Brain microvascular endothelial cell (primary cell): ENCODE results near the gene DNAJB4.
A peak's percentile ranks its signal among the peaks of the same experiment; 100 is the strongest.

Source experiments
- DNase-seq: peaks from one replicate; pipeline ENCODE4 v3.0.0-alpha.2; 2020
- H3K27ac ChIP-seq: fragments of 250-450 bp; sonication (Bioruptor Pico); 2 replicates; pipeline ENCODE4 v1.5.1; 2020; ENCODE audit warnings: mild to moderate bottlenecking, moderate library complexity
- H3K27me3 ChIP-seq: fragments of 250-450 bp; sonication (Bioruptor Pico); replicated peaks from 2 replicates; pipeline ENCODE4 v1.5.1; 2020; ENCODE audit warnings: mild to moderate bottlenecking
- H3K36me3 ChIP-seq: fragments of 250-450 bp; sonication (Bioruptor Pico); replicated peaks from 2 replicates; pipeline ENCODE4 v1.5.1; 2020; ENCODE audit warnings: mild to moderate bottlenecking
- H3K4me3 ChIP-seq: 2 replicates; pipeline ENCODE4 v1.5.1; 2011; ENCODE audit warnings: low read depth, mild to moderate bottlenecking, control low read depth, low read length, moderate library complexity
- CTCF ChIP-seq: IDR thresholded peaks from 2 replicates; pipeline ENCODE4 v1.5.1; 2011; ENCODE audit warnings: low read depth, mild to moderate bottlenecking, moderate library complexity, low read length, control low read depth, inconsistent platforms; ENCODE audit errors: missing control alignments
- in situ Hi-C: cut with HindIII; loops from 2 replicates; pipeline ENCODE4 v1.10.0; 2017; ENCODE audit warnings: low sequenced_read_pairs, low pct_ligation_motif_present

The DNAJB4 gene

GRCh38 chr1:78004719-78005447, at the start of gene DNAJB4:
DNAJB4 (plus strand) TSS chr1:78004939; CDS start chr1:78005111, 172 bp downstream.
- H3K27ac ChIP-seq: peak within 1 kb of the TSS; percentile 92
- H3K36me3 ChIP-seq: no peaks in the 10 kb centered on the region
- peak within 1 kb of the TSS; percentile 69 for H3K4me3 ChIP-seq
- H3K27me3 ChIP-seq: no peaks in the 10 kb centered on the region
- DNase-seq: peak; percentile 97
- in situ Hi-C loops: no loop called here
- no peak for TF ChIP-seq CTCF

GRCh38 chr1:77955709-77956108, 49.0 kb upstream of the DNAJB4 start:
- in situ Hi-C loops: loop anchor here (25.0 kb wide), 1 partner anchor 157 kb away; no protein-coding TSS in a partner anchor
- no peak overlapping the region for H3K27ac ChIP-seq

GRCh38 chr1:77956464-77956863, 48.3 kb upstream of the DNAJB4 start:
- H3K27me3 ChIP-seq: no peaks in the 10 kb centered on the region
- in situ Hi-C loops: loop anchor here (25.0 kb wide), 1 partner anchor 156 kb away; no protein-coding TSS in a partner anchor
- no peak for TF ChIP-seq CTCF
- H3K36me3 ChIP-seq: peaks cover 78% of the 10 kb centered on the region
- no peak overlapping the region for H3K27ac ChIP-seq
- no peak overlapping the region for H3K4me3 ChIP-seq
- no peak for DNase-seq

More at GRCh38 chr1:77955709-77956108, 49.0 kb upstream of the DNAJB4 start:
- no peak for TF ChIP-seq CTCF
- H3K36me3 ChIP-seq: peaks cover 73% of the 10 kb centered on the region
- H3K4me3 ChIP-seq: no peak overlapping the region
- no peaks in the 10 kb centered on the region for H3K27me3 ChIP-seq
- DNase-seq: no peak

- in situ Hi-C loops: loop anchor here (25.0 kb wide), 1 partner anchor 154 kb away; no protein-coding TSS in a partner anchor
- Histone ChIP-seq H3K27me3 (no peaks in the 10 kb centered on the region), H3K36me3 (peaks cover 84% of the 10 kb centered on the region), H3K27ac (no peak overlapping the region), H3K4me3 (no peak overlapping the region)
- DNase-seq: no peak
- no peak for TF ChIP-seq CTCF
Measured at GRCh38 chr1:77958391-77958790, 46.3 kb upstream of the DNAJB4 start.

- Histone ChIP-seq H3K36me3 (peaks cover 87% of the 10 kb centered on the region), H3K4me3 (no peak overlapping the region), H3K27ac (no peak overlapping the region), H3K27me3 (no peaks in the 10 kb centered on the region)
- no peak for TF ChIP-seq CTCF
- DNase-seq: no peak
- in situ Hi-C loops: loop anchor here (25.0 kb wide), 1 partner anchor 153 kb away; no protein-coding TSS in a partner anchor
Measured at GRCh38 chr1:77958850-77959249, 45.9 kb upstream of the DNAJB4 start.
